ENCODE data around the gene GPATCH2. TPM values are rescaled to one million over a fixed set of nuclear protein-coding genes. Genes with fewer than 3 reads are reported as not detected.
"Not testable (repeated sequence)": the region's sequence is repeated elsewhere in the genome, so short reads cannot be mapped to it uniquely, and the experiment has no call there.

Gene GPATCH2
- total RNA-seq, 2 experiments from 2014 or later, result 6.0 to 6.6 TPM

- Mint-ChIP-seq H3K27ac (no peak overlapping the region), H3K9me3 (no peaks in the 10 kb centered on the region), H3K27me3 (no peaks in the 10 kb centered on the region), H3K4me1 (ENCODE audit: low read depth) (no peaks in the 10 kb centered on the region), H3K36me3 (ENCODE audit: low read depth) (peaks cover 4% of the 10 kb centered on the region), H3K4me3 (no peak overlapping the region)
- DNase-seq (no peak), ATAC-seq (no peak)
- no peak for TF ChIP-seq CTCF (IDR thresholded peaks at IDR 0.05)
- CTCF ChIA-PET, result no interaction called here
- intact Hi-C loops (cut with micrococcal nuclease), result no loop called here
- POLR2A ChIA-PET, result no interaction called here
Measured at GRCh38 chr1:217586586-217586985, 44.3 kb downstream of the GPATCH2 start.

DNA sequence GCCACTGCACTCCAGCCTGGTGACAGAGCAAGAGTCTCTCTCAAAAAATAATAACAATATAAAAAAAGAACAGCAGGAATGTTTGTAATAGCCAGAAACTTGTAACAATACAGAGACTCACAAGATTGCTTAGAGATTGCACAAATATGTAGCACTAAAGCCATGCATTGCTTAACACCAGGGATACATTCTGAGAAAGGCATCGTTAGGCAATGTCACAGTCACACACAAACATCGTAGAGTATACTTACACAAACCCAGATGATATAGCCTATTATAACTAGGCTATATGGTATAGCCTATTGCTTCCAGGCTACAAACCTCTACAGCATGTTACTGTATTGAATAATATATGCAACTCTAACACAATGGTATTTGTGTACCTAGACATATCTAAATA, 45.3 kb downstream of the GPATCH2 start:
- Mint-ChIP-seq H3K27ac (no peak overlapping the region), H3K9me3 (no peaks in the 10 kb centered on the region), H3K4me1 (ENCODE audit: low read depth) (no peaks in the 10 kb centered on the region), H3K4me3 (no peak overlapping the region), H3K27me3 (no peaks in the 10 kb centered on the region), H3K36me3 (ENCODE audit: low read depth) (peaks cover 8% of the 10 kb centered on the region)
- TF ChIP-seq CTCF (IDR thresholded peaks at IDR 0.05), result no peak
- ChIA-PET POLR2A (no interaction called here), CTCF (no interaction called here)
- no peak for DNase-seq
- no peak for ATAC-seq
- intact Hi-C loops (cut with micrococcal nuclease), result no loop called here

DNA sequence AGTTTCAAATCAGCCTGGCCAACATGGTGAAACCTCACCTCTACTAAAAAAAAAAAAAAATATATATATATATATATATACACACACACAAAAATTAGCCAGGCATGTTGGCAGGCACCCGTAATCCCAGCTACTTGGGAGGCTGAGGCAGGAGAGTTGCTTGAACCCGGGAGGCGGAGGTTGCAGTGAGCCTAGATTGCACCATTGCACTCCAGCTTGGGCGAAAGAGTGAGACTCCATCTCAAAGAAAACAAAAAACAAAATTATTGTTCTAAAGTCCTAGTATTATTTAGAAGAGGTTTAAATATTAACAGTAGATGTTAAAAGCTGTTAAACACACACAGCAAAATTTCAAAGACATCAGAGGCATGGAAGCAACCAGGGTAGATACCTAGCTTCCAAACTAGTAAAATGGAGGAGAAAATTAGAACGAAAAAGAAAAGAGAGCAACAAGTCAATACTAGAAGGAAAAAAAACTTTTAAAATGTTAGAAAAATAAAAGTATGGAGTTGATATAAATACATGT, 46.5 kb downstream of the GPATCH2 start:
- not testable (repeated sequence) for H3K36me3 Mint-ChIP-seq (ENCODE audit: low read depth)

GRCh38 chr1:217577336-217577735, 53.6 kb downstream of the GPATCH2 start:
- H3K4me1 Mint-ChIP-seq (ENCODE audit: low read depth), result no peaks in the 10 kb centered on the region
- ChIA-PET CTCF (interaction anchor here (1.5 kb wide), 1 partner anchor 9 kb away, joined by 3 read pairs; no protein-coding TSS in a partner anchor), POLR2A (no interaction called here)
- no peak for TF ChIP-seq CTCF (IDR thresholded peaks at IDR 0.05)
- no peak overlapping the region for H3K4me3 Mint-ChIP-seq
- DNase-seq (no peak), ATAC-seq (no peak)
- intact Hi-C loops (cut with micrococcal nuclease), result no loop called here
- no peaks in the 10 kb centered on the region for H3K9me3 Mint-ChIP-seq
- no peak overlapping the region for H3K27ac Mint-ChIP-seq
- no peaks in the 10 kb centered on the region for H3K27me3 Mint-ChIP-seq
- H3K36me3 Mint-ChIP-seq (ENCODE audit: low read depth), result peaks cover 6% of the 10 kb centered on the region

More for the DNA sequence above, 46.5 kb downstream of the GPATCH2 start:
- POLR2A ChIA-PET, result interaction anchor here (0.6 kb wide), 1 partner anchor 46 kb away, joined by 3 read pairs; the partner anchor contains the start of gene GPATCH2
- H3K4me1 Mint-ChIP-seq (ENCODE audit: low read depth); intact Hi-C loops (cut with micrococcal nuclease); H3K4me3 Mint-ChIP-seq; DNase-seq; ATAC-seq; H3K27me3 Mint-ChIP-seq; H3K9me3 Mint-ChIP-seq; H3K27ac Mint-ChIP-seq; CTCF ChIA-PET: not testable (repeated sequence)

- Mint-ChIP-seq H3K4me1 (ENCODE audit: low read depth) (no peaks in the 10 kb centered on the region), H3K27ac (no peak overlapping the region), H3K4me3 (no peak overlapping the region), H3K9me3 (no peaks in the 10 kb centered on the region), H3K27me3 (no peaks in the 10 kb centered on the region), H3K36me3 (ENCODE audit: low read depth) (no peaks in the 10 kb centered on the region)
- no peak for TF ChIP-seq CTCF (IDR thresholded peaks at IDR 0.05)
- ATAC-seq (no peak), DNase-seq (no peak)
- CTCF ChIA-PET, result no interaction called here
- POLR2A ChIA-PET, result no interaction called here
- intact Hi-C loops (cut with micrococcal nuclease), result no loop called here
Measured at GRCh38 chr1:217574265-217574949, 56.5 kb downstream of the GPATCH2 start.
